Activated naive CD8-positive, alpha-beta T cell treated with anti-CD3 and anti-CD28 coated beads, Interleukin-2, amount 10 ng/mL, durations not matched to agents 7 days and 5 days (primary cell): Measurements from ENCODE around the gene MMP17. TPM values are rescaled to one million over a fixed set of nuclear protein-coding genes. Genes with fewer than 3 reads are reported as not detected.
A peak's percentile ranks its signal among the peaks of the same experiment; 100 is the strongest.
"Not testable (repeated sequence)": the region's sequence is repeated elsewhere in the genome, so short reads cannot be mapped to it uniquely, and the experiment has no call there.

Experiments
- ATAC-seq: fragments of 150-1000 bp; cut with Tn5 transposase; one replicate; pipeline ENCODE4 v1.10.0; 2021; ENCODE audit warnings: low read depth, moderate library complexity
- POLR2A ChIA-PET: fragments of 350-600 bp; sonication (Branson Sonifier 250); formaldehyde crosslinking; loops from one replicate; lab custom pipeline; 2021; ENCODE audit warnings: antibody characterized with exemption; lab: Charles Lee
- DNase-seq: peaks from one replicate; pipeline ENCODE4 v3.0.0; 2021
- H3K27ac Mint-ChIP-seq: one replicate; pipeline ENCODE4 v1.8.0; 2022; ENCODE audit warnings: mild to moderate bottlenecking, mixed read lengths
- H3K27me3 Mint-ChIP-seq: one replicate; pipeline ENCODE4 v1.8.0; 2022; ENCODE audit warnings: mild to moderate bottlenecking, moderate library complexity, mixed read lengths
- H3K36me3 Mint-ChIP-seq: one replicate; pipeline ENCODE4 v1.8.0; 2021; ENCODE audit warnings: mild to moderate bottlenecking, mixed read lengths
- H3K4me1 Mint-ChIP-seq: one replicate; pipeline ENCODE4 v1.8.0; 2021; ENCODE audit warnings: mixed read lengths
- H3K4me3 Mint-ChIP-seq: one replicate; pipeline ENCODE4 v1.8.0; 2022; ENCODE audit warnings: mild to moderate bottlenecking, moderate library complexity, mixed read lengths
- H3K9me3 Mint-ChIP-seq: one replicate; pipeline ENCODE4 v1.8.0; 2021; ENCODE audit warnings: mixed read lengths
- total RNA-seq, 2 experiments: library from RNA; stranded (reverse); gene quantifications; one replicate each; pipeline ENCODE4 v1.2.3, GENCODE V29; 2021

The MMP17 gene
- total RNA-seq, 2 experiments from 2014 or later = 0.36 to 0.54 TPM

- ATAC-seq, H3K27ac Mint-ChIP-seq, H3K9me3 Mint-ChIP-seq, H3K27me3 Mint-ChIP-seq, DNase-seq, POLR2A ChIA-PET, H3K36me3 Mint-ChIP-seq, H3K4me3 Mint-ChIP-seq, H3K4me1 Mint-ChIP-seq: not testable (repeated sequence)
Measured at GRCh38 chr12:131878436-131878835, 50.2 kb downstream of the MMP17 start.

GRCh38 chr12:131882804-131883520, 54.8 kb downstream of the MMP17 start:
- no peaks in the 10 kb centered on the region for H3K36me3 Mint-ChIP-seq
- POLR2A ChIA-PET = no interaction called here
- DNase-seq = no peak
- no peak overlapping the region for H3K27ac Mint-ChIP-seq
- no peak overlapping the region for H3K4me3 Mint-ChIP-seq
- H3K9me3 Mint-ChIP-seq = peaks cover 3% of the 10 kb centered on the region
- no peak for ATAC-seq
- no peaks in the 10 kb centered on the region for H3K4me1 Mint-ChIP-seq
- no peaks in the 10 kb centered on the region for H3K27me3 Mint-ChIP-seq

- POLR2A ChIA-PET = no interaction called here
- Mint-ChIP-seq H3K4me1 (no peaks in the 10 kb centered on the region), H3K9me3 (peaks cover 3% of the 10 kb centered on the region), H3K27me3 (no peaks in the 10 kb centered on the region), H3K27ac (no peak overlapping the region), H3K4me3 (no peak overlapping the region), H3K36me3 (no peaks in the 10 kb centered on the region)
- DNase-seq = no peak
- ATAC-seq = no peak
Measured at GRCh38 chr12:131883521-131883900, 55.3 kb downstream of the MMP17 start.

GRCh38 chr12:131885076-131885475, 56.9 kb downstream of the MMP17 start:
- not testable (repeated sequence) for H3K4me3 Mint-ChIP-seq, H3K36me3 Mint-ChIP-seq, H3K9me3 Mint-ChIP-seq, ATAC-seq, DNase-seq, H3K27ac Mint-ChIP-seq, H3K4me1 Mint-ChIP-seq, H3K27me3 Mint-ChIP-seq
- POLR2A ChIA-PET = interaction anchor here (0.6 kb wide), 1 partner anchor 39 kb away, joined by 3 read pairs; no protein-coding TSS in a partner anchor

GRCh38 chr12:131885543-131886057, 57.4 kb downstream of the MMP17 start:
- POLR2A ChIA-PET = interaction anchor here (0.6 kb wide), 1 partner anchor 38 kb away, joined by 3 read pairs; no protein-coding TSS in a partner anchor
- Mint-ChIP-seq H3K27me3 (peaks cover 5% of the 10 kb centered on the region), H3K4me1 (no peaks in the 10 kb centered on the region), H3K27ac (no peak overlapping the region), H3K9me3 (peaks cover 3% of the 10 kb centered on the region), H3K36me3 (no peaks in the 10 kb centered on the region), H3K4me3 (no peak overlapping the region)
- ATAC-seq (no peak), DNase-seq (no peak)

GRCh38 chr12:131891722-131892121, 63.5 kb downstream of the MMP17 start:
- H3K9me3 Mint-ChIP-seq, H3K4me1 Mint-ChIP-seq, H3K36me3 Mint-ChIP-seq, H3K27ac Mint-ChIP-seq, H3K4me3 Mint-ChIP-seq, DNase-seq, POLR2A ChIA-PET, ATAC-seq, H3K27me3 Mint-ChIP-seq: not testable (repeated sequence)

- no peak overlapping the region for H3K4me3 Mint-ChIP-seq
- H3K36me3 Mint-ChIP-seq = no peaks in the 10 kb centered on the region
- no peak for ATAC-seq
- peaks cover 12% of the 10 kb centered on the region for H3K4me1 Mint-ChIP-seq
- POLR2A ChIA-PET = no interaction called here
- no peaks in the 10 kb centered on the region for H3K9me3 Mint-ChIP-seq
- H3K27me3 Mint-ChIP-seq = peaks cover 5% of the 10 kb centered on the region
- no peak for DNase-seq
- no peak overlapping the region for H3K27ac Mint-ChIP-seq
Measured at GRCh38 chr12:131892711-131893604, 64.8 kb downstream of the MMP17 start.

- Mint-ChIP-seq H3K9me3 (no peaks in the 10 kb centered on the region), H3K36me3 (no peaks in the 10 kb centered on the region), H3K4me3 (peak overlapping the region; percentile 12), H3K27ac (peak overlapping the region; percentile 21), H3K27me3 (peaks cover 5% of the 10 kb centered on the region), H3K4me1 (peaks cover 12% of the 10 kb centered on the region)
- POLR2A ChIA-PET = no interaction called here
- no peak for DNase-seq
- ATAC-seq = no peak
Measured at GRCh38 chr12:131893605-131894312, 65.6 kb downstream of the MMP17 start.

- peaks cover 3% of the 10 kb centered on the region for H3K27me3 Mint-ChIP-seq
- H3K9me3 Mint-ChIP-seq = no peaks in the 10 kb centered on the region
- no peaks in the 10 kb centered on the region for H3K36me3 Mint-ChIP-seq
- POLR2A ChIA-PET = no interaction called here
- H3K4me3 Mint-ChIP-seq = peak within 1 kb of the TSS; percentile 89
- peak; percentile 98 for DNase-seq
- peaks cover 12% of the 10 kb centered on the region for H3K4me1 Mint-ChIP-seq
- peak; percentile 83 for ATAC-seq
- H3K27ac Mint-ChIP-seq = peak within 1 kb of the TSS; percentile 84
Measured at GRCh38 chr12:131894313-131894860, 66.2 kb downstream of the MMP17 start, which contains the start of gene ULK1. Gene ULK1, plus strand, starts transcription at chr12:131894622. Its CDS starts 380 bp downstream, at chr12:131895002.

- DNase-seq (peak; percentile 57), ATAC-seq (no peak)
- no peaks in the 10 kb centered on the region for H3K9me3 Mint-ChIP-seq
- peak overlapping the region; percentile 89 for H3K4me3 Mint-ChIP-seq
- H3K4me1 Mint-ChIP-seq = peaks cover 12% of the 10 kb centered on the region
- POLR2A ChIA-PET = no interaction called here
- peak overlapping the region; percentile 84 for H3K27ac Mint-ChIP-seq
- H3K36me3 Mint-ChIP-seq = no peaks in the 10 kb centered on the region
- no peaks in the 10 kb centered on the region for H3K27me3 Mint-ChIP-seq
Measured at GRCh38 chr12:131894981-131895639, 66.9 kb downstream of the MMP17 start.

- peak overlapping the region; percentile 89 for H3K4me3 Mint-ChIP-seq
- no peaks in the 10 kb centered on the region for H3K9me3 Mint-ChIP-seq
- peaks cover 12% of the 10 kb centered on the region for H3K4me1 Mint-ChIP-seq
- no peak for DNase-seq
- no peak for ATAC-seq
- no peaks in the 10 kb centered on the region for H3K27me3 Mint-ChIP-seq
- H3K27ac Mint-ChIP-seq = peak overlapping the region; percentile 84
- POLR2A ChIA-PET = interaction anchor here (0.6 kb wide), 1 partner anchor 35 kb away, joined by 3 read pairs; no protein-coding TSS in a partner anchor
- H3K36me3 Mint-ChIP-seq = no peaks in the 10 kb centered on the region
Measured at GRCh38 chr12:131895640-131896079, 67.5 kb downstream of the MMP17 start.

GRCh38 chr12:131896080-131896810, 68.1 kb downstream of the MMP17 start:
- Mint-ChIP-seq H3K4me1 (peaks cover 12% of the 10 kb centered on the region), H3K4me3 (peak overlapping the region; percentile 89), H3K27ac (peak overlapping the region; percentile 56), H3K27me3 (no peaks in the 10 kb centered on the region), H3K36me3 (no peaks in the 10 kb centered on the region), H3K9me3 (no peaks in the 10 kb centered on the region)
- POLR2A ChIA-PET = interaction anchor here (0.6 to 1.1 kb wide), 2 partner anchors 32 to 34 kb away, joined by 3 read pairs; no protein-coding TSS in a partner anchor
- DNase-seq = peak; percentile 83
- ATAC-seq = peak; percentile 70
